GM19351 (cell line): Measurements from ENCODE around the gene URM1.

Source experiments
- ATAC-seq: cut with Tn5 transposase; IDR thresholded peaks from one replicate; pipeline ENCODE4 v1.9.1; 2021; ENCODE audit warnings: mild to moderate bottlenecking, moderate library complexity; ENCODE audit not compliant: unreplicated experiment

The URM1 gene

GRCh38 chr9:128424268-128424780, 53.1 kb downstream of the URM1 start:
- ATAC-seq = no peak

- ATAC-seq = no peak
Observed at GRCh38 chr9:128428644-128429512, 57.7 kb downstream of the URM1 start.

- no peak for ATAC-seq
Observed at GRCh38 chr9:128429513-128430086, 58.4 kb downstream of the URM1 start.

- ATAC-seq = no peak
Observed at GRCh38 chr9:128431207-128431606, 60.0 kb downstream of the URM1 start.

- ATAC-seq = no peak
Observed at GRCh38 chr9:128434340-128434739, 63.2 kb downstream of the URM1 start.

- no peak for ATAC-seq
Observed at GRCh38 chr9:128435611-128436010, 64.4 kb downstream of the URM1 start.

- peak; percentile 59 for ATAC-seq
Observed at GRCh38 chr9:128438343-128439109, 67.4 kb downstream of the URM1 start.

- no peak for ATAC-seq
Observed at GRCh38 chr9:128439273-128439672, 68.1 kb downstream of the URM1 start.
